Neural cell (in vitro differentiated cells): ENCODE results near the gene RFX2. TPM values are rescaled to one million over a fixed set of nuclear protein-coding genes. Genes with fewer than 3 reads are reported as not detected.

Experiments used
- H2AFZ ChIP-seq: fragments of 200-600, 300-800 bp; sonication (generic), shearing (Covaris generic); 2 replicates; pipeline ENCODE4 v1.6.0; 2014; ENCODE audit warnings: low read depth, mild to moderate bottlenecking, antibody characterized with exemption, low read length, moderate library complexity
- H3F3A ChIP-seq: fragments of 200-600 bp; shearing (Covaris generic); 2 replicates; pipeline ENCODE4 v1.6.1; 2016; ENCODE audit warnings: mild to moderate bottlenecking, moderate library complexity, mixed read lengths, antibody characterized with exemption, low read length; ENCODE audit not compliant: insufficient read depth, poor library complexity, severe bottlenecking
- H3K27ac ChIP-seq: fragments of 200-600, 300-800 bp; sonication (generic), shearing (Covaris generic); 2 replicates; pipeline ENCODE4 v1.5.1; 2014; ENCODE audit warnings: mild to moderate bottlenecking, low read length, moderate library complexity
- H3K27me3 ChIP-seq: fragments of 300-800, 200-600 bp; sonication (generic), shearing (Covaris generic); 2 replicates; pipeline ENCODE4 v1.6.0; 2014; ENCODE audit warnings: mild to moderate bottlenecking, low read depth, low read length, moderate library complexity; ENCODE audit not compliant: insufficient read depth
- H3K36me3 ChIP-seq: fragments of 300-800, 200-600 bp; sonication (generic), shearing (Covaris generic); 2 replicates; pipeline ENCODE4 v1.5.1; 2014; ENCODE audit warnings: mild to moderate bottlenecking, antibody characterized with exemption, low read length, moderate library complexity; ENCODE audit not compliant: insufficient read depth
- H3K4me2 ChIP-seq: fragments of 300-800, 200-600 bp; sonication (generic), shearing (Covaris generic); 2 replicates; pipeline ENCODE4 v1.6.0; 2014; ENCODE audit warnings: mild to moderate bottlenecking, low read length
- H3K4me3 ChIP-seq: fragments of 300-800, 200-600 bp; sonication (generic), shearing (Covaris generic); 2 replicates; pipeline ENCODE4 v1.5.1; 2014; ENCODE audit warnings: mild to moderate bottlenecking, low read length, moderate library complexity
- H3K79me2 ChIP-seq: fragments of 200-600 bp; shearing (Covaris generic); replicated peaks from 2 replicates; pipeline ENCODE4 v1.6.0; 2014; ENCODE audit warnings: mild to moderate bottlenecking, low read length, moderate library complexity; ENCODE audit not compliant: insufficient read depth
- H3K9ac ChIP-seq: fragments of 300-800, 200-600 bp; sonication (generic), shearing (Covaris generic); 2 replicates; pipeline ENCODE4 v1.6.1; 2016; ENCODE audit warnings: mild to moderate bottlenecking, low read length, mixed read lengths
- H3K9me2 ChIP-seq: fragments of 200-600 bp; shearing (Covaris generic); 2 replicates; pipeline ENCODE4 v1.6.1; 2016; ENCODE audit warnings: mild to moderate bottlenecking, low read length, mixed read lengths; ENCODE audit not compliant: insufficient read depth
- H3K9me3 ChIP-seq: fragments of 200-600, 300-800 bp; sonication (generic), shearing (Covaris generic); 2 replicates; pipeline ENCODE4 v1.6.1; 2016; ENCODE audit warnings: mild to moderate bottlenecking, mixed run types, low read length, moderate library complexity, mixed read lengths
- H4K20me1 ChIP-seq: fragments of 200-600 bp; shearing (Covaris generic); 2 replicates; pipeline ENCODE4 v1.6.1; 2016; ENCODE audit warnings: mild to moderate bottlenecking, mixed run types; ENCODE audit not compliant: insufficient read depth
- CTCF ChIP-seq: fragments of 450-650 bp; IDR thresholded peaks from 2 replicates; pipeline ENCODE4 v1.5.1; 2014; ENCODE audit warnings: antibody characterized with exemption, mild to moderate bottlenecking, moderate library complexity; ENCODE audit not compliant: poor library complexity, severe bottlenecking
- EP300 ChIP-seq: fragments of 450-650 bp; conservative IDR thresholded peaks from 2 replicates; pipeline ENCODE4 v1.6.1; 2014; ENCODE audit warnings: antibody characterized with exemption, mild to moderate bottlenecking, moderate library complexity; ENCODE audit not compliant: poor library complexity, severe bottlenecking
- EZH2 ChIP-seq: fragments of 200-600, 300-800 bp; shearing (Covaris generic), sonication (generic); IDR thresholded peaks from 2 replicates; pipeline ENCODE4 v1.6.1; 2014; ENCODE audit warnings: antibody characterized with exemption, low read length, borderline replicate concordance, mild to moderate bottlenecking; ENCODE audit not compliant: insufficient read depth, poor library complexity, severe bottlenecking
- MXI1 ChIP-seq: fragments of 450-650 bp; conservative IDR thresholded peaks from 2 replicates; pipeline ENCODE4 v1.6.1; 2014; ENCODE audit warnings: antibody characterized with exemption, mild to moderate bottlenecking; ENCODE audit not compliant: poor library complexity, severe bottlenecking
- POLR2AphosphoS5 ChIP-seq: IDR thresholded peaks from 2 replicates; pipeline ENCODE4 v1.6.1; 2012
- RAD21 ChIP-seq: fragments of 450-650 bp; conservative IDR thresholded peaks from 2 replicates; pipeline ENCODE4 v1.6.1; 2014; ENCODE audit warnings: antibody characterized with exemption, mild to moderate bottlenecking, moderate library complexity
- REST ChIP-seq: IDR thresholded peaks from 2 replicates; pipeline ENCODE4 v1.6.1; 2012; ENCODE audit warnings: borderline replicate concordance
- SMC3 ChIP-seq: fragments of 450-650 bp; conservative IDR thresholded peaks from 2 replicates; pipeline ENCODE4 v1.6.1; 2014; ENCODE audit warnings: antibody characterized with exemption, mild to moderate bottlenecking, moderate library complexity; ENCODE audit not compliant: poor library complexity
- TAF1 ChIP-seq: IDR thresholded peaks from 2 replicates; pipeline ENCODE4 v1.6.1; 2012; ENCODE audit warnings: low read depth
- polyA plus RNA-seq: library from polyadenylated mRNA; depleted of rRNA; stranded (reverse); fragments of >200 nt; gene quantifications from 2 replicates; pipeline ENCODE4 v1.2.3, GENCODE V29; 2014

RFX2 gene
- polyA plus RNA-seq, 1 donor from 2014 or later = 0.69 TPM

- no peak overlapping the region for H3K27ac ChIP-seq
- H3K9ac ChIP-seq = no peak overlapping the region
- no peaks in the 10 kb centered on the region for H3K9me2 ChIP-seq
- H3K79me2 ChIP-seq = no peaks in the 10 kb centered on the region
- no peaks in the 10 kb centered on the region for H3F3A ChIP-seq
- H4K20me1 ChIP-seq = no peaks in the 10 kb centered on the region
- H3K9me3 ChIP-seq = no peaks in the 10 kb centered on the region
- no peaks in the 10 kb centered on the region for H3K27me3 ChIP-seq
- H3K4me3 ChIP-seq = no peak overlapping the region
- TF ChIP-seq CTCF = no peak
- no peaks in the 10 kb centered on the region for H3K36me3 ChIP-seq
- H3K4me2 ChIP-seq = no peak overlapping the region
- no peak overlapping the region for H2AFZ ChIP-seq
These were observed 14.5 kb downstream of the RFX2 start for GRCh38 chr19:6095760-6096159.

GRCh38 chr19:6092329-6093286 is 17.7 kb downstream of the RFX2 start:
- peak overlapping the region; percentile 30 for H3K4me2 ChIP-seq
- no peaks in the 10 kb centered on the region for H3K36me3 ChIP-seq
- H3K9me2 ChIP-seq = no peaks in the 10 kb centered on the region
- H3K27me3 ChIP-seq = no peaks in the 10 kb centered on the region
- H3F3A ChIP-seq = no peaks in the 10 kb centered on the region
- no peaks in the 10 kb centered on the region for H4K20me1 ChIP-seq
- H3K79me2 ChIP-seq = no peaks in the 10 kb centered on the region
- H3K9me3 ChIP-seq = no peaks in the 10 kb centered on the region
- peak overlapping the region; percentile 59 for H3K4me3 ChIP-seq
- peak overlapping the region; percentile 38 for H3K9ac ChIP-seq
- TF ChIP-seq EZH2 = no peak
- no peak for TF ChIP-seq EP300
- TF ChIP-seq RAD21 = no peak
- TF ChIP-seq TAF1 = no peak
- TF ChIP-seq REST = no peak
- peak; percentile 72 for TF ChIP-seq MXI1
- no peak for TF ChIP-seq CTCF
- TF ChIP-seq SMC3 = peak; percentile 8
- no peak for TF ChIP-seq POLR2AphosphoS5
- H3K27ac ChIP-seq = no peak overlapping the region
- H2AFZ ChIP-seq = peak overlapping the region; percentile 30
